K562 (cell line): ENCODE data around the gene GPR33.

Source experiments
- ARHGAP35 ChIP-seq: fragments of 450-650 bp; IDR thresholded peaks from 2 replicates; pipeline ENCODE4 v1.6.1; 2018; ENCODE audit not compliant: partially characterized antibody
- ATF3 ChIP-seq, 2 experiments: fragments of 450-650 bp in 1 of 2; sonication (generic) in 1 of 2; formaldehyde crosslinking in 1 of 2; IDR thresholded peaks in 1 of 2; conservative IDR thresholded peaks in 1 of 2; 2 replicates each; pipeline versions ENCODE4 v1.6.1 to v1.8.1; 2016 to 2023; ENCODE audit warnings: mild to moderate bottlenecking in 2 of 2, moderate library complexity in 2 of 2, inconsistent platforms in 1 of 2, missing genetic modification reagents in 1 of 2
- CTCF ChIP-seq, 3 experiments: IDR thresholded peaks in 2 of 3; conservative IDR thresholded peaks in 1 of 3; 2 replicates each; pipeline ENCODE4 v1.5.1; 2011 to 2012; ENCODE audit warnings: low read length in 3 of 3, mild to moderate bottlenecking in 3 of 3, control low read depth in 2 of 3, improper control_type of control experiment in 1 of 3, inconsistent platforms in 1 of 3, low read depth in 1 of 3, mixed read lengths in 1 of 3, moderate library complexity in 1 of 3; ENCODE audit not compliant: insufficient read depth in 2 of 3
- EP300 ChIP-seq: IDR thresholded peaks from 2 replicates; pipeline ENCODE4 v1.6.1; 2012; ENCODE audit warnings: low read length, improper control_type of control experiment
- NFRKB ChIP-seq: fragments of 450-650 bp; IDR thresholded peaks from 2 replicates; pipeline ENCODE4 v1.6.1; 2016; ENCODE audit warnings: low read depth
- NR1H2 ChIP-seq: sonication (generic); formaldehyde crosslinking; IDR thresholded peaks from 2 replicates; pipeline ENCODE4 v1.4.0; 2020; ENCODE audit warnings: mild to moderate bottlenecking, missing genetic modification reagents
- SLC30A9 ChIP-seq: fragments of 250-450 bp; sonication (Bioruptor Pico); IDR thresholded peaks from 2 replicates; pipeline ENCODE4 v1.8.0; 2022; ENCODE audit warnings: mild to moderate bottlenecking, moderate library complexity
- TSHZ1 ChIP-seq: fragments of 250-450 bp; sonication (Bioruptor Pico); IDR thresholded peaks from 2 replicates; pipeline ENCODE4 v1.4.0; 2020; ENCODE audit warnings: mild to moderate bottlenecking, moderate library complexity
- ZNF124 ChIP-seq: sonication (generic); formaldehyde crosslinking; IDR thresholded peaks from 2 replicates; pipeline ENCODE4 v1.8.1; 2022; ENCODE audit warnings: missing genetic modification reagents

GRCh38 chr14:31477248-31477647 lies 10.6 kb downstream of the GPR33 start:
- TF ChIP-seq CTCF (IDR thresholded peaks at IDR 0.05 in 2 of 3, conservative IDR thresholded peaks at IDR 0.05 in 1 of 3; ENCODE audit: insufficient read depth in 2 of 3, low read depth in 1 of 3, low read length in 3 of 3) (no peak), SLC30A9 (CRISPR knock-in tag) (no peak), ZNF124 (CRISPR knock-in tag) (no peak), TSHZ1 (no peak), ATF3 (IDR thresholded peaks at IDR 0.05) (no peak), ATF3 (CRISPR knock-in tag; conservative IDR thresholded peaks at IDR 0.05) (no peak), NR1H2 (CRISPR knock-in tag) (no peak), EP300 (no peak), NFRKB (no peak), ARHGAP35 (no peak)
